Pancreas (tissue), 10 donors: ENCODE measurements around the gene TUBB4B. TPM values are rescaled to one million over a fixed set of nuclear protein-coding genes. Genes with fewer than 3 reads are reported as not detected.

ENCODE experiments used
- ATAC-seq, 4 donors: fragments of 200-7000 bp; cut with Tn5 transposase; one replicate each; pipeline versions ENCODE4 v1.8.0 to v1.9.1; 2020; ENCODE audit warnings: mild to moderate bottlenecking in 4 of 4, moderate library complexity in 4 of 4
- DNase-seq, 6 donors: peaks; one replicate each; pipeline ENCODE4 v3.0.0-alpha.2; 2020
- FAIRE-seq: peaks from 2 replicates; lab custom pipeline; 2012; peaks lifted over from hg19 to GRCh38; lab: Jason Lieb, UNC
- H3K27ac ChIP-seq, 4 donors: fragments of 200-600 bp; sonication (generic); 1 replicate in 3 of 4; 2 replicates in 1 of 4; pipeline versions ENCODE4 v1.5.0 to v1.8.0; 2020
- H3K27me3 ChIP-seq, 4 donors: fragments of 200-600 bp; one replicate each; pipeline ENCODE4 v1.8.0; 2021
- H3K36me3 ChIP-seq, 3 donors: fragments of 200-600 bp; sonication (generic) in 1 of 3; one replicate each; pipeline versions ENCODE4 v1.5.0 to v1.8.0; 2020 to 2021
- H3K4me1 ChIP-seq, 3 donors: fragments of 200-600 bp; one replicate each; pipeline ENCODE4 v1.8.0; 2021
- H3K4me3 ChIP-seq, 4 donors: fragments of 200-600 bp; sonication (generic) in 2 of 4; one replicate each; pipeline versions ENCODE4 v1.5.0 to v1.8.0; 2020 to 2021
- H3K9me3 ChIP-seq, 4 donors: fragments of 200-600 bp; one replicate each; pipeline ENCODE4 v1.8.0; 2021
- WGBS, 2 donors: extraction: QIAGEN DNeasy Blood & Tissue Kit; methylation state at CpG; one replicate each; pipeline ENCODE4 v1.1.7; 2013; 5-methylcytosine and 5-hydroxymethylcytosine counted together
- intact Hi-C, 3 donors: fragments of 100-400 bp; cut with DNase I; formaldehyde crosslinking; loops; one replicate each; pipeline versions ENCODE4 v1.11.1 to v1.14.2; 2022
- polyA plus RNA-seq, 2 donors: library from polyadenylated mRNA; stranded (reverse); fragments of 200-250 nt; gene quantifications; one replicate each; pipeline ENCODE4 v1.2.3, GENCODE V29; 2013
- total RNA-seq, 6 donors: library from RNA; stranded (reverse); fragmentation: NEBNext Ultra II Directional in 4 of 6; extraction: Animal tissue kit (Norgen Biotek cat#: 25700) in 4 of 6; gene quantifications; one replicate each; pipeline versions ENCODE4 v1.2.1 to v1.2.4, GENCODE V29; 2021 to 2023
- TF ChIP-seq, protein P1 (sequence below), 4 donors: fragments of 200-600 bp; sonication (generic) in 3 of 4; IDR thresholded peaks; one replicate each; pipeline versions ENCODE4 v1.5.0 to v1.8.0; 2021; ENCODE audit warnings: antibody characterized with exemption in 4 of 4
- donor health status: healthy with polysubstance abuse.
- donor health status: DM: no; HTN: no; CAD: no; lungs with moderate emphysema.
- donor health status: DM: no; HTN: no; CAD: no.
- donor health status: control.
- donor health status: control.
- donor health status: Bipolar disorder and iron deficiency.
- donor health status: DM: yes; HTN: yes; CAD: no.
- donor health status: DM: no; HTN: no; CAD: no.
- donor health status: DM: no; HTN: no; CAD: no.
- donor health status: DM: yes; HTN: yes; CAD: no.

TUBB4B gene
- total and polyA plus RNA-seq, 8 donors: 40.9 to 143 (median 72.8) TPM

DNA sequence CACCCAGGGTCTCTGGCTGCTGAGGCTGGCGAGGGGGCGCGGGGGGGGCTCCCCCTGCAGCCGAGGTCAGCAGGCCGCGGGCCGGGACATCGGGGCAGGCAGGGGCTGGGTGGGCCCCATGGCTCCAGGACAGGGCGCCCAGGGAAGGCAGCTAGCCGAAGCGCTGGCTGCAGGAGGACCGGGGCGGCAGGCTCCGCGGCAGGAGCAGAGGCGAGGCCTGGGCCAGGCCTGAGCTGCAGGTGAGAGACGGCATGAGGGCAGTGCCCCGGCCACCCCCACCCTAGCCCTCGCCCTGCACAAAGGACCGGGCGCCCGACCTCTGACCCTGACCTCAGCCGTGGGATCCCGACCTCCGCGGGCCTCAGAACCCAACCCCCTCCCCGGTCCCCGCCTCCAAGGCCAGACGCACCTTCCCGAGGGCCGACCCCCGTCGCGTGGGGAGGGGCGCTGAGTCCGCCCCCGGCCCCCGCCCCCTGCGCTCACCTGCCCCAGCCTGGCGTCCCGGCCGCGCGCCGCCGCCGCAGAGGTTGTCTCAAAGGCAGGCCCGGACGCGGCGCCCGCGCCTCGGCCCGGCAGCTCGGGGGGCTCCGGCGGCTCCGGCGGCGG is 19.5 kb upstream of the TUBB4B start:
- Histone ChIP-seq H3K27ac (peak overlapping the region in 2 of 4 donors; percentile 8 to 19), H3K4me3 (peak overlapping the region in 3 of 4 donors; percentile 18 to 48 (median 48))
- peak in 4 of 6 donors; percentile 43 to 71 (median 48) for DNase-seq

DNA sequence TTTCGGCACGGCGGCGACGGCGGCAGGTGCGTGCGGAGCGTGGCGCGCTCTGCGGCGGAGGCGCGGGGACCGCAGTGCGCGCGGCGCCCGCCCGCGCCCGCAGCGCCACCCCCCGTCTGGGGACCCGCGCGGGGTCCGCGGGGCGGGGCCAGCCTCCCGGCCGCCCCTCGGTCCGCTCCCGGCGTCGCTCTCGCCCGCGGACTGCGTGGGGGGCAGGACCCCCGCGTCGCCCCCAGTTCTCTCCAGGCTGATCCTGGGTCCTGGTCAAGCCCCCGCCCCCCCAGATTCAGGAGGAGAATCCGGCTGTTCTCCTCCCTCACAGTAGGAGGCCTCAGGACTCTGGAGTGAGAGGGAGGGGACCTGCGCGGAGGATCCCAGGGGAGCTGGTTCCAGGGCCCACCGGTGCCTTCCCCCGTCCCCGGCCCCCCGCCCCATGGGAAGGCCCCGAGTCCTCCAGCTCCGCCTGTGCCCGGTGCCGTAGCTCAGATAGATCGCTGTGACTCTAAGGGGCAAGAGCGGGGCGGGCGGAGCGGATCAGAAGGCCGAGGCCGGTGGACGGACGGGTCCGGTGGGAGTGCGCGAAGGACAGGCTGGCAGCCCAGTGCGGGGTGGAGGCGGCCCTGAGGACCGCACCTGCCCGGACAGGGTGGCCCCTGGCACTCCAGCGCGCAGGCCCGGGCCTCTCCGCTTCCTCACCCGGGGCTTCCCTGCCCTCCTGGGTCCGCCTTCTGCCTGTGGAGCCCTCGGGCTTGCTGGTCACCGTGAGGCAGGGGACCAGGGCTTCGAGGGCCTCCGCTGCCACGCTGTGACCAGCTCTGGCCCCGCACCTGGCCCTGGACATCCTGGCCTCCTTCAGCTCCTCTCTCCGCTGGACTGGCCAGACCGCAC is 18.7 kb upstream of the TUBB4B start, which contains the start of gene RNF208:
Gene RNF208, minus strand, starts transcription at position 51 of the 888 bp plus-strand sequence. CDS start 1,028 bp downstream, outside the sequence.
- Histone ChIP-seq H3K27ac (peak within 1 kb of the TSS; percentile 73 to 90 (median 82)), H3K4me3 (peak within 1 kb of the TSS; percentile 18 to 88 (median 38)), H3K27me3 (no peaks in the 10 kb centered on the region), H3K4me1 (peaks cover 11 to 20% (median 15%) of the 10 kb centered on the region in 3 donors), H3K36me3 (no peaks in the 10 kb centered on the region), H3K9me3 (no peaks in the 10 kb centered on the region)
- ATAC-seq: peak in 3 of 4 donors; percentile 1 to 7 (median 2)
- FAIRE-seq: no peak
- TF ChIP-seq, protein P1, sequence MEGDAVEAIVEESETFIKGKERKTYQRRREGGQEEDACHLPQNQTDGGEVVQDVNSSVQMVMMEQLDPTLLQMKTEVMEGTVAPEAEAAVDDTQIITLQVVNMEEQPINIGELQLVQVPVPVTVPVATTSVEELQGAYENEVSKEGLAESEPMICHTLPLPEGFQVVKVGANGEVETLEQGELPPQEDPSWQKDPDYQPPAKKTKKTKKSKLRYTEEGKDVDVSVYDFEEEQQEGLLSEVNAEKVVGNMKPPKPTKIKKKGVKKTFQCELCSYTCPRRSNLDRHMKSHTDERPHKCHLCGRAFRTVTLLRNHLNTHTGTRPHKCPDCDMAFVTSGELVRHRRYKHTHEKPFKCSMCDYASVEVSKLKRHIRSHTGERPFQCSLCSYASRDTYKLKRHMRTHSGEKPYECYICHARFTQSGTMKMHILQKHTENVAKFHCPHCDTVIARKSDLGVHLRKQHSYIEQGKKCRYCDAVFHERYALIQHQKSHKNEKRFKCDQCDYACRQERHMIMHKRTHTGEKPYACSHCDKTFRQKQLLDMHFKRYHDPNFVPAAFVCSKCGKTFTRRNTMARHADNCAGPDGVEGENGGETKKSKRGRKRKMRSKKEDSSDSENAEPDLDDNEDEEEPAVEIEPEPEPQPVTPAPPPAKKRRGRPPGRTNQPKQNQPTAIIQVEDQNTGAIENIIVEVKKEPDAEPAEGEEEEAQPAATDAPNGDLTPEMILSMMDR (IDR thresholded peaks at IDR 0.05): no peak
- DNase-seq: peak in 4 of 6 donors; percentile 33 to 68 (median 44)
- intact Hi-C loops: no loop called here
- WGBS, 2 donors: 5 to 7% methylated on average over 47 to 88 of the region's 88 CpGs

More for the DNA sequence above, 19.5 kb upstream of the TUBB4B start:
- Histone ChIP-seq H3K27me3 (no peaks in the 10 kb centered on the region), H3K36me3 (no peaks in the 10 kb centered on the region), H3K9me3 (no peaks in the 10 kb centered on the region), H3K4me1 (peaks cover 6 to 12% (median 7%) of the 10 kb centered on the region in 3 donors)
- ATAC-seq (no peak), FAIRE-seq (no peak)
- 5 to 9% methylated on average over 31 to 61 of the region's 61 CpGs for WGBS, 2 donors
- TF ChIP-seq, protein P1 (IDR thresholded peaks at IDR 0.05): no peak
- intact Hi-C loops: no loop called here

GRCh38 chr9:137223078-137223970 is 17.8 kb upstream of the TUBB4B start:
- H3K4me3 ChIP-seq: peak overlapping the region; percentile 27 to 88 (median 50)
- H3K27me3 ChIP-seq: no peaks in the 10 kb centered on the region
- peaks cover 12 to 22% (median 17%) of the 10 kb centered on the region in 3 donors for H3K4me1 ChIP-seq
- ATAC-seq (peak; percentile 76 to 91 (median 82)), FAIRE-seq (peak; percentile 5), DNase-seq (peak; percentile 96 to 100 (median 98))
- H3K36me3 ChIP-seq: no peaks in the 10 kb centered on the region
- no peaks in the 10 kb centered on the region for H3K9me3 ChIP-seq
- 1% methylated on average over 61 to 63 of the region's 63 CpGs for WGBS, 2 donors
- TF ChIP-seq, protein P1 (IDR thresholded peaks at IDR 0.05): no peak
- intact Hi-C loops: no loop called here
- peak overlapping the region; percentile 78 to 90 (median 84) for H3K27ac ChIP-seq

DNA sequence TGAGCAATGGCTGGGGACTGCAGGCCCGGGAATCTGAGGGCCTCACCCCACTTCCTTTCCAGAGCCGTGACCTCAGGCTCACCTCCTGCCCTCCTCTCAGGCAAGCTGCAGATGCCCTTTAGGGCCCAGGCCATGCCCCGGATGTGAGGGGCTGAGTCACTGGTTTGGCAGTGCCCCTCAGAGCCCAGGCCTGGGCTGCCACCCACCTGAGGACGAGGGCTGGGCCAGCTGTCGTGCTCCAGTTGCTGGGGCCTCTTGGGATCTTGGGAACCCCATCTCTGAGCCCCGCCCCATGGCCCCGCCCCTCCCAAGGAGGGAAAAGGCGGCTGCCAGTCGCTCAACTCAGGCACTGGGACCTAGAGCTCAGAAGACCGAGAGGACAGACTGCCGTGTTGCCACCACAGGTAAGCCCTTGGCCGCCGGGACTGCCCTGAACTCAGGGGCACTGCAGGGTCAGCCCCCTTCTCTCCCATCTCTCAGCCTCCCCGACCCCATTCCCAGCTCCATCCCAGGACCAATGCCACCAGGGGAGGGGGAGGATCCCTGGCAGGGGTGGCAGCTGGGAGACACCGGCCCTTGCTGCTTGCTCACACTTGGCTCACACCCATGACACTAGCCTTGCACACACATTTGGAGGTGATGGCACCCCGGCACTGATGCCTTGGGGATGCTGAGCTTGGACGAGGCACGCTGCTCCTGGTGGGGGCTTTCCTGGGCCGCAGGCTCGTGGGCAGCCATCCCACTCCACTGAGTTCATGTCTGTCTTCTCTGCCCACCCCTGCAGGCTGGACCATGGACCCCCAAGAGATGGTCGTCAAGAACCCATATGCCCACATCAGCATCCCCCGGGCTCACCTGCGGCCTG is 16.0 kb upstream of the TUBB4B start, which contains the start of gene CYSRT1:
Gene CYSRT1, plus strand, starts transcription at position 345 of the 865 bp plus-strand sequence. Its CDS starts 448 bp downstream, at position 793.
- DNase-seq (peak in 2 of 6 donors; percentile 54 to 77), ATAC-seq (no peak), FAIRE-seq (no peak)
- TF ChIP-seq, protein P1 (IDR thresholded peaks at IDR 0.05): no peak
- Histone ChIP-seq H3K27me3 (no peaks in the 10 kb centered on the region), H3K4me3 (peak within 1 kb of the TSS in 3 of 4 donors; percentile 48 to 88 (median 51)), H3K9me3 (no peaks in the 10 kb centered on the region), H3K4me1 (peaks cover 12 to 20% (median 17%) of the 10 kb centered on the region in 3 donors), H3K36me3 (no peaks in the 10 kb centered on the region), H3K27ac (peak within 1 kb of the TSS in 3 of 4 donors; percentile 78 to 87 (median 82))
- intact Hi-C loops: no loop called here
- 51 to 67% methylated on average over 17 to 23 of the region's 23 CpGs for WGBS, 2 donors
